Brain microvascular endothelial cell (primary cell): ENCODE data around the gene TEKT2.

Source experiments
- DNase-seq: peaks from one replicate; pipeline ENCODE4 v3.0.0-alpha.2; 2020
- H3K27ac ChIP-seq: fragments of 250-450 bp; sonication (Bioruptor Pico); 2 replicates; pipeline ENCODE4 v1.5.1; 2020; ENCODE audit warnings: mild to moderate bottlenecking, moderate library complexity
- H3K27me3 ChIP-seq: fragments of 250-450 bp; sonication (Bioruptor Pico); replicated peaks from 2 replicates; pipeline ENCODE4 v1.5.1; 2020; ENCODE audit warnings: mild to moderate bottlenecking
- H3K36me3 ChIP-seq: fragments of 250-450 bp; sonication (Bioruptor Pico); replicated peaks from 2 replicates; pipeline ENCODE4 v1.5.1; 2020; ENCODE audit warnings: mild to moderate bottlenecking
- H3K4me3 ChIP-seq: 2 replicates; pipeline ENCODE4 v1.5.1; 2011; ENCODE audit warnings: low read depth, mild to moderate bottlenecking, control low read depth, low read length, moderate library complexity
- CTCF ChIP-seq: IDR thresholded peaks from 2 replicates; pipeline ENCODE4 v1.5.1; 2011; ENCODE audit warnings: low read depth, mild to moderate bottlenecking, moderate library complexity, low read length, control low read depth, inconsistent platforms; ENCODE audit errors: missing control alignments
- in situ Hi-C: cut with HindIII; loops from 2 replicates; pipeline ENCODE4 v1.10.0; 2017; ENCODE audit warnings: low sequenced_read_pairs, low pct_ligation_motif_present

Gene TEKT2

DNA sequence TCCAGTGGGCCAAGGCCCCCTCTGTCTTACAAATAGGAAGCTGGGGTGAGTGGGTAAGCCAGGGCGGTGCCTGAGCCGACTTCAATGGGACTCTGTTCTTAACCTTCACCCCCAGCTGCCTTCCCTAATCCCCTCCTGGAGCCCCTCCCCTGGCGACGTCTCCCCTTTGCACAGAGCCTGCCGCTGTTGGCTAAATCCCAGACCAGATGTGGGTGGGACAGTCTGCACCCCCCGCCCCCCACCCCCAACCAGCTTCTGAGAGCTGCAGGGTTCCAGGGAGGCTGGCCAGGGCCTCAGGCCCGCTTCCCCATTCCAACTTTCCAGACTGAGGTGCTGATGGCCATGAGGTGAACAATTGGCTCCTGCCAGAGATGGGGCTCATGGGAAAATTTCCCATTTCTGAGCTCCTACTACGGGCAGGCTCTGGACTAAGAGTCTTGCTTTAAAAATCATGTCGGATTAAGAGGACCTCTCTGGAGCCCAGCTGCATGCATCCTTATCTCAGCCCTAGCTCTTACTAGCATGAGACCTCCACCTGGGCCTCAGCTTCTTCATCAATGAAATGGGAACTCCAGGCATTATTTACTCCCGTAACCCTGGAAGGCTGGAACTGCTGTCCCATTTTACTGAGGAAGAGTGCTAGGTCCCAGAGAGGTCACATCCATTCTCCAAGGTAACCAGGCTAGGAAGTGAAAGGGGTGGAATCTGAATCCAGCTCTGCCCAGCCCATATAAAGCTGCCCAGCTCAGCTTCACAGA lies 34.7 kb downstream of the TEKT2 start:
- in situ Hi-C loops, result no loop called here
- Histone ChIP-seq H3K27me3 (no peaks in the 10 kb centered on the region), H3K27ac (no peak overlapping the region), H3K4me3 (no peak overlapping the region), H3K36me3 (no peaks in the 10 kb centered on the region)
- no peak for DNase-seq
- TF ChIP-seq CTCF, result no peak

- no peak for TF ChIP-seq CTCF
- no peak overlapping the region for H3K27ac ChIP-seq
- no peak overlapping the region for H3K4me3 ChIP-seq
- peaks cover 4% of the 10 kb centered on the region for H3K27me3 ChIP-seq
- DNase-seq, result no peak
- in situ Hi-C loops, result no loop called here
- no peaks in the 10 kb centered on the region for H3K36me3 ChIP-seq
Observed at GRCh38 chr1:36119456-36119855, 35.6 kb downstream of the TEKT2 start.

DNA sequence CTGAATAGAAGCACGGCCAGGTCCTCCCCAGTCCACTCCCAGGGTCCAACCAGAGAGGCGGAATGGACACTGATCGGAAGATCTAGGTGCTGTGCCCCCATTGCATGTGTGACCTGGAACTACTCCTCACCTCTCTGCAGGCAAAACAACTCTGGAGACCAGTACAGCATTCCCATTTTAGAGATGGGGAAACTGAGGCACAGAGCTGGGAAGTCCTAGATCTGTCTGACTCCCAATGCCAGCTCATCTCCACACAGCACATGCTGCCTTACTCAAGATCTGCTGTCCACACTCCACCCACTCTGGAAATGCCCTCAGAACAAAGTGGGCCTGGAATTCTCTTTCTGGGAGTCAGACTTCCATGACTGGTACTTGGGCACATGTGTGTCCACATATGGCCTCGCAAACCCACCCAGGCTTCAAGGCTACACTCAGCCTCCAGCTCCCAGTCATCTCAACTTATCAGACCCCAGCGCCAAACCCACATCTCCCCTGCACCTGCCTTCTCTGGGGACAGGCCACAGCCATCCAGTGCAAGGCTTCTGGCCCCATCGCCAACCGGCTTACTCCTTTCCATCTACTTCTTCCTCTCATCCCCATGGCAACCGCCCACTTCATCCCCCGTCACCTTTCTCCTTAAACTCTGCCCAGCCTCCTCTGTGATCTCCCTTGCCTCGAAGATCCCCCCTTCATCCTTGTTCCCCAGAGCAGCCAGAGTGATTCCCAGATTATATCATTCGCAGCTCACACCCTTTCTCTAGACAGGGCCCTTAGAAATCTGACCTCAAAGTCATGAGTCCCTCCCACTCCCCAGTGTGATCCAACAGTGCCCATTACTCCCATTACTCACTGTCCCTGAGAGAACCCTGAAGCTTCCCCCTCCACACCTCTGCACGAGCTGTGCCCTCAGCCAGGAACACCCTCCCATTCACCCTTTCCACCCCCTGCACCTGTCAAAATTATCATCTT lies 38.5 kb downstream of the TEKT2 start:
- no peaks in the 10 kb centered on the region for H3K36me3 ChIP-seq
- H3K27ac ChIP-seq, result no peak overlapping the region
- no peak for DNase-seq
- H3K27me3 ChIP-seq, result peaks cover 14% of the 10 kb centered on the region
- TF ChIP-seq CTCF, result no peak
- H3K4me3 ChIP-seq, result no peak overlapping the region
- in situ Hi-C loops, result no loop called here

GRCh38 chr1:36123356-36123755 lies 39.5 kb downstream of the TEKT2 start:
- DNase-seq, result no peak
- no peak for TF ChIP-seq CTCF
- H3K36me3 ChIP-seq, result no peaks in the 10 kb centered on the region
- in situ Hi-C loops, result no loop called here
- H3K27me3 ChIP-seq, result peaks cover 14% of the 10 kb centered on the region
- H3K27ac ChIP-seq, result no peak overlapping the region
- no peak overlapping the region for H3K4me3 ChIP-seq

GRCh38 chr1:36124404-36125128 lies 40.7 kb downstream of the TEKT2 start:
- Histone ChIP-seq H3K4me3 (no peak overlapping the region), H3K27ac (no peak overlapping the region), H3K27me3 (peaks cover 14% of the 10 kb centered on the region), H3K36me3 (no peaks in the 10 kb centered on the region)
- DNase-seq, result no peak
- TF ChIP-seq CTCF, result no peak
- in situ Hi-C loops, result no loop called here
